CD14-positive monocyte (primary cell): Measurements from ENCODE around the gene LAMTOR3. TPM values are rescaled to one million over a fixed set of nuclear protein-coding genes. Genes with fewer than 3 reads are reported as not detected.

ENCODE experiments used
- DNase-seq, 3 donors: peaks; one replicate each; pipeline ENCODE4 v3.0.0-alpha.2; 2011 to 2022
- H2AFZ ChIP-seq: 2 replicates; pipeline ENCODE4 v1.6.0; 2012; ENCODE audit warnings: mild to moderate bottlenecking, low read depth, low read length, inconsistent platforms; ENCODE audit not compliant: insufficient read depth, poor library complexity, severe bottlenecking
- H3K27ac ChIP-seq, 2 donors: 1 replicate in 1 of 2; 2 replicates in 1 of 2; pipeline ENCODE4 v1.5.1; 2012 to 2013; ENCODE audit warnings: low read length in 2 of 2, control low read depth in 1 of 2, inconsistent platforms in 1 of 2, low read depth in 1 of 2, mild to moderate bottlenecking in 1 of 2
- H3K27me3 ChIP-seq, 2 donors: one replicate each; pipeline versions ENCODE4 v1.6.0 to v1.6.1; 2011 to 2013; ENCODE audit warnings: low read length in 2 of 2; ENCODE audit not compliant: control insufficient read depth in 2 of 2, insufficient read depth in 2 of 2
- H3K36me3 ChIP-seq, 2 donors: replicated peaks in 1 of 2; 1 replicate in 1 of 2; 2 replicates in 1 of 2; pipeline versions ENCODE4 v1.5.1 to v1.6.1; 2012 to 2013; ENCODE audit warnings: low read length in 2 of 2, control low read depth in 1 of 2, inconsistent platforms in 1 of 2, mild to moderate bottlenecking in 1 of 2; ENCODE audit not compliant: insufficient read depth in 2 of 2, control insufficient read depth in 1 of 2
- H3K4me1 ChIP-seq, 2 donors: 1 replicate in 1 of 2; 2 replicates in 1 of 2; pipeline versions ENCODE4 v1.5.1 to v1.6.1; 2012 to 2013; ENCODE audit warnings: low read length in 2 of 2, control low read depth in 1 of 2, inconsistent platforms in 1 of 2, mild to moderate bottlenecking in 1 of 2, moderate library complexity in 1 of 2; ENCODE audit not compliant: insufficient read depth in 2 of 2, control insufficient read depth in 1 of 2
- H3K4me2 ChIP-seq: replicated peaks from 2 replicates; pipeline ENCODE3; 2012; ENCODE audit warnings: low read length, moderate library complexity, mild to moderate bottlenecking; ENCODE audit not compliant: poor library complexity, severe bottlenecking; ENCODE audit errors: extremely low read depth
- H3K4me3 ChIP-seq, 3 experiments: fragments of 200-600 bp in 1 of 3; sonication (generic) in 1 of 3; replicated peaks in 1 of 3; 1 replicate in 2 of 3; 2 replicates in 1 of 3; pipeline ENCODE4 v1.5.1; 2011 to 2013; ENCODE audit warnings: low read length in 3 of 3, mild to moderate bottlenecking in 3 of 3, control low read depth in 2 of 3, low read depth in 2 of 3, inconsistent platforms in 1 of 3, moderate library complexity in 1 of 3
- H3K79me2 ChIP-seq: 2 replicates; pipeline ENCODE4 v1.6.0; 2012; ENCODE audit warnings: mild to moderate bottlenecking, control low read depth, inconsistent platforms, low read length, moderate library complexity; ENCODE audit not compliant: insufficient read depth
- H3K9ac ChIP-seq: 2 replicates; pipeline ENCODE4 v1.6.0; 2017; ENCODE audit warnings: low read length, mild to moderate bottlenecking; ENCODE audit not compliant: insufficient read depth, poor library complexity, severe bottlenecking
- H3K9me3 ChIP-seq, 2 donors: replicated peaks in 1 of 2; 1 replicate in 1 of 2; 2 replicates in 1 of 2; pipeline versions ENCODE4 v1.5.1 to v1.6.1; 2012 to 2013; ENCODE audit warnings: low read length in 2 of 2, control low read depth in 1 of 2; ENCODE audit not compliant: control insufficient read depth in 1 of 2, insufficient read depth in 1 of 2
- H4K20me1 ChIP-seq: 2 replicates; pipeline ENCODE4 v1.6.0; 2012; ENCODE audit warnings: mild to moderate bottlenecking, low read length, control low read depth, moderate library complexity; ENCODE audit not compliant: insufficient read depth
- H3K27ac Mint-ChIP-seq, 7 donors: one replicate each; pipeline ENCODE4 v1.8.0; 2020; ENCODE audit warnings: mild to moderate bottlenecking in 7 of 7, mixed read lengths in 7 of 7, moderate library complexity in 6 of 7, inconsistent platforms in 2 of 7
- H3K27me3 Mint-ChIP-seq, 3 donors: one replicate each; pipeline ENCODE4 v1.8.0; 2021 to 2022; ENCODE audit warnings: low read depth in 3 of 3, mild to moderate bottlenecking in 3 of 3, mixed read lengths in 3 of 3, moderate library complexity in 3 of 3, inconsistent platforms in 1 of 3
- H3K36me3 Mint-ChIP-seq, 2 donors: one replicate each; pipeline ENCODE4 v1.8.0; 2020; ENCODE audit warnings: mixed read lengths in 2 of 2, inconsistent platforms in 1 of 2, mild to moderate bottlenecking in 1 of 2
- H3K4me1 Mint-ChIP-seq: one replicate; pipeline ENCODE4 v1.8.0; 2020; ENCODE audit warnings: mild to moderate bottlenecking, mixed read lengths
- H3K4me3 Mint-ChIP-seq, 2 donors: one replicate each; pipeline ENCODE4 v1.8.0; 2020; ENCODE audit warnings: mild to moderate bottlenecking in 2 of 2, mixed read lengths in 2 of 2, moderate library complexity in 1 of 2
- H3K9me3 Mint-ChIP-seq, 7 donors: one replicate each; pipeline ENCODE4 v1.8.0; 2020 to 2022; ENCODE audit warnings: mixed read lengths in 7 of 7, mild to moderate bottlenecking in 6 of 7, moderate library complexity in 6 of 7, inconsistent platforms in 2 of 7
- WGBS: methylation state at CpG from one replicate; pipeline ENCODE4 v1.1.5; 2013; ENCODE audit warnings: missing lambda C conversion rate; ENCODE audit not compliant: insufficient coverage; 5-methylcytosine and 5-hydroxymethylcytosine counted together
- intact Hi-C, 2 donors: fragments of 100-400 bp; cut with micrococcal nuclease; formaldehyde crosslinking; loops; one replicate each; pipeline versions ENCODE4 v1.15.0 to v1.15.1; 2023
- polyA plus RNA-seq, 3 donors: library from polyadenylated mRNA; depleted of rRNA in 1 of 3; unstranded in 2 of 3; stranded (reverse) in 1 of 3; fragments of 300-500 nt in 2 of 3; fragments of >200 nt in 1 of 3; fragmentation: Illumina TruSeq in 2 of 3; gene quantifications; 1 replicate in 2 of 3; 2 replicates in 1 of 3; pipeline ENCODE4 v1.2.3, GENCODE V29; 2012 to 2021
- TF ChIP-seq, protein P1 (sequence below): fragments of 200-600 bp; IDR thresholded peaks from one replicate; pipeline ENCODE4 v1.8.0; 2022; ENCODE audit warnings: antibody characterized with exemption, mild to moderate bottlenecking

LAMTOR3 gene
- polyA plus RNA-seq, 3 donors, result 19.9 to 83.3 (median 62.5) TPM

DNA sequence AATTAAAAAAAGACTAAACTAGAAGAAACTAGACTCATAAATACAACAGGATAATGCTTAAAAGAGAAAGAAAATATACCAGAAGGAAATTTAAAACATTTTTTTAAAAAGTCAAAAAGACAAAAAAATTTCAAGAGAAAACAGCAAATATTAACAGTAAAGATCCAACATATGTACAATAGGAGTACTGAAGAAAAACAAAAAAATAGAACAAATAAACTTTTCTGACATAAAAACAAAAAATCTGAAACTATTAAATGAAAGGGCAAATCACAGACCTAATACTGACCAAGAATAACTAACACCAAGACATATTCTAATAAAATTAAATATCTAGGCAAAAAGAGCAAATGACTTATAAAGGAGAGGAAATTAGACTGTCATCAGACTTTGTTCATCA lies 40.7 kb upstream of the LAMTOR3 start:
- Histone ChIP-seq H3K27me3 (no peaks in the 10 kb centered on the region), H2AFZ (no peak overlapping the region), H3K4me2 (no peak overlapping the region), H4K20me1 (peaks cover 79% of the 10 kb centered on the region), H3K9ac (no peak overlapping the region), H3K9me3 (peaks cover 18% of the 10 kb centered on the region in 2 donors), H3K4me1 (no peaks in the 10 kb centered on the region), H3K36me3 (peaks cover 5 to 34% of the 10 kb centered on the region in 2 donors), H3K27ac (no peak overlapping the region), H3K79me2 (peaks cover 97% of the 10 kb centered on the region), H3K4me3 (no peak overlapping the region)
- peaks cover 2% of the 10 kb centered on the region for H3K4me1 Mint-ChIP-seq
- H3K36me3 Mint-ChIP-seq, result peaks cover 24 to 58% of the 10 kb centered on the region in 2 donors
- intact Hi-C loops, result no loop called here
- H3K27ac Mint-ChIP-seq, result no peak overlapping the region
- TF ChIP-seq, protein P1, sequence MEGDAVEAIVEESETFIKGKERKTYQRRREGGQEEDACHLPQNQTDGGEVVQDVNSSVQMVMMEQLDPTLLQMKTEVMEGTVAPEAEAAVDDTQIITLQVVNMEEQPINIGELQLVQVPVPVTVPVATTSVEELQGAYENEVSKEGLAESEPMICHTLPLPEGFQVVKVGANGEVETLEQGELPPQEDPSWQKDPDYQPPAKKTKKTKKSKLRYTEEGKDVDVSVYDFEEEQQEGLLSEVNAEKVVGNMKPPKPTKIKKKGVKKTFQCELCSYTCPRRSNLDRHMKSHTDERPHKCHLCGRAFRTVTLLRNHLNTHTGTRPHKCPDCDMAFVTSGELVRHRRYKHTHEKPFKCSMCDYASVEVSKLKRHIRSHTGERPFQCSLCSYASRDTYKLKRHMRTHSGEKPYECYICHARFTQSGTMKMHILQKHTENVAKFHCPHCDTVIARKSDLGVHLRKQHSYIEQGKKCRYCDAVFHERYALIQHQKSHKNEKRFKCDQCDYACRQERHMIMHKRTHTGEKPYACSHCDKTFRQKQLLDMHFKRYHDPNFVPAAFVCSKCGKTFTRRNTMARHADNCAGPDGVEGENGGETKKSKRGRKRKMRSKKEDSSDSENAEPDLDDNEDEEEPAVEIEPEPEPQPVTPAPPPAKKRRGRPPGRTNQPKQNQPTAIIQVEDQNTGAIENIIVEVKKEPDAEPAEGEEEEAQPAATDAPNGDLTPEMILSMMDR, result no peak
- H3K4me3 Mint-ChIP-seq, result no peak overlapping the region
- DNase-seq, result no peak
- H3K9me3 Mint-ChIP-seq, result peaks cover 10 to 30% (median 20%) of the 10 kb centered on the region in 7 donors
- no peaks in the 10 kb centered on the region for H3K27me3 Mint-ChIP-seq

DNA sequence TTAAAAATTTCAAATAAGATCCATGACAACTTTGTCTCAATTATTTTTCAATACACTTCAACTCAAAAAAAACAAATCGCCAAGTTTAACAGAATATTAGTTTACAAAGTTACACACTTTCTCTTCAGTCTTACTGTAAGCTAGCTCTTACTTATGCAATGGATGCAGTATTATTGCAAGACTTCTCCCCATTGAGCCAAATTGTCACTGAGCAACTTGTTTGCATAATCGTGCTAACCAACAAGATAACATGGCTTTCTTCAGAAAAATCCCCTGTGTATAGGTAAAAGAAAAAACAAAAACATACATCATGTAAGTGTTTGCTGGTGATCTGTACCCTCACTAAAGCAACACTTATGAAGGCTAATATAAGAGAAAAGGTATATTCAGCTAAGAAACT lies 33.3 kb upstream of the LAMTOR3 start:
- intact Hi-C loops, result no loop called here
- Histone ChIP-seq H3K36me3 (peaks cover 37 to 77% of the 10 kb centered on the region in 2 donors), H3K27me3 (no peaks in the 10 kb centered on the region), H3K9ac (no peak overlapping the region), H3K4me2 (no peak overlapping the region), H3K9me3 (no peaks in the 10 kb centered on the region), H3K79me2 (peaks cover 48% of the 10 kb centered on the region), H4K20me1 (peaks cover 63% of the 10 kb centered on the region), H3K4me1 (no peaks in the 10 kb centered on the region), H3K4me3 (no peak overlapping the region), H2AFZ (no peak overlapping the region), H3K27ac (no peak overlapping the region)
- TF ChIP-seq, protein P1, result no peak
- peaks cover 10% of the 10 kb centered on the region for H3K4me1 Mint-ChIP-seq
- H3K27me3 Mint-ChIP-seq, result no peaks in the 10 kb centered on the region
- WGBS, result no CpG with 5 or more reads among the region's 2 CpGs
- H3K36me3 Mint-ChIP-seq, result peaks cover 34 to 50% of the 10 kb centered on the region in 2 donors
- DNase-seq, result no peak
- H3K4me3 Mint-ChIP-seq, result no peak overlapping the region
- H3K9me3 Mint-ChIP-seq, result no peaks in the 10 kb centered on the region
- no peak overlapping the region for H3K27ac Mint-ChIP-seq
